SH-SY5Y (cell line): ENCODE results near the gene TOM1L2.

ENCODE experiments used
- GATA2 ChIP-seq: IDR thresholded peaks from 2 replicates; pipeline ENCODE4 v1.6.1; 2011; ENCODE audit warnings: mild to moderate bottlenecking, low read depth, low read length
- GATA3 ChIP-seq: IDR thresholded peaks from 2 replicates; pipeline ENCODE4 v1.6.1; 2011; ENCODE audit warnings: low read depth, mild to moderate bottlenecking, low read length, moderate library complexity

TOM1L2 gene

GRCh38 chr17:17963694-17964436 lies 8.3 kb downstream of the TOM1L2 start:
- no peak for TF ChIP-seq GATA2
- TF ChIP-seq GATA3: no peak

- no peak for TF ChIP-seq GATA3
- TF ChIP-seq GATA2: no peak
These were observed 9.1 kb downstream of the TOM1L2 start for GRCh38 chr17:17963066-17963465.

GRCh38 chr17:17960500-17961030 lies 11.6 kb downstream of the TOM1L2 start:
- TF ChIP-seq GATA2: no peak
- no peak for TF ChIP-seq GATA3

GRCh38 chr17:17959520-17960361 lies 12.5 kb downstream of the TOM1L2 start:
- TF ChIP-seq GATA3: no peak

- TF ChIP-seq GATA2 (no peak), GATA3 (no peak)
These were observed 13.2 kb downstream of the TOM1L2 start for GRCh38 chr17:17958982-17959381.

GRCh38 chr17:17957584-17957916 lies 14.7 kb downstream of the TOM1L2 start:
- TF ChIP-seq GATA3 (no peak), GATA2 (no peak)

GRCh38 chr17:17954079-17954478 lies 18.1 kb downstream of the TOM1L2 start:
- TF ChIP-seq GATA2: no peak
- no peak for TF ChIP-seq GATA3

GRCh38 chr17:17952691-17953090 lies 19.5 kb downstream of the TOM1L2 start:
- TF ChIP-seq GATA2: no peak
- no peak for TF ChIP-seq GATA3

- TF ChIP-seq GATA3 (no peak), GATA2 (no peak)
These were observed 20.7 kb downstream of the TOM1L2 start for GRCh38 chr17:17951524-17951923.

GRCh38 chr17:17950806-17951205 lies 21.4 kb downstream of the TOM1L2 start:
- TF ChIP-seq GATA3 (no peak), GATA2 (no peak)

- TF ChIP-seq GATA3: no peak
- no peak for TF ChIP-seq GATA2
These were observed 21.9 kb downstream of the TOM1L2 start for GRCh38 chr17:17950347-17950746.

- TF ChIP-seq GATA3: no peak
- no peak for TF ChIP-seq GATA2
These were observed 24.2 kb downstream of the TOM1L2 start for GRCh38 chr17:17947966-17948365.

GRCh38 chr17:17947309-17947708 lies 24.9 kb downstream of the TOM1L2 start:
- no peak for TF ChIP-seq GATA3
- no peak for TF ChIP-seq GATA2

- TF ChIP-seq GATA3 (no peak), GATA2 (no peak)
These were observed 26.1 kb downstream of the TOM1L2 start for GRCh38 chr17:17946093-17946492.

GRCh38 chr17:17944743-17945142 lies 27.5 kb downstream of the TOM1L2 start:
- TF ChIP-seq GATA2 (no peak), GATA3 (no peak)
